PC-9 (cell line): ENCODE data around the gene CCDC92.

Source experiments
- CTCF ChIP-seq: fragments of 200-600 bp; sonication (generic); conservative IDR thresholded peaks from 2 replicates; pipeline ENCODE4 v1.6.1; 2017; ENCODE audit warnings: mixed run types, antibody characterized with exemption, mild to moderate bottlenecking, moderate library complexity
- EZH2 ChIP-seq: fragments of 200-600 bp; sonication (generic); IDR thresholded peaks from 2 replicates; pipeline ENCODE4 v1.8.0; 2017; ENCODE audit warnings: antibody characterized with exemption, low read depth

DNA sequence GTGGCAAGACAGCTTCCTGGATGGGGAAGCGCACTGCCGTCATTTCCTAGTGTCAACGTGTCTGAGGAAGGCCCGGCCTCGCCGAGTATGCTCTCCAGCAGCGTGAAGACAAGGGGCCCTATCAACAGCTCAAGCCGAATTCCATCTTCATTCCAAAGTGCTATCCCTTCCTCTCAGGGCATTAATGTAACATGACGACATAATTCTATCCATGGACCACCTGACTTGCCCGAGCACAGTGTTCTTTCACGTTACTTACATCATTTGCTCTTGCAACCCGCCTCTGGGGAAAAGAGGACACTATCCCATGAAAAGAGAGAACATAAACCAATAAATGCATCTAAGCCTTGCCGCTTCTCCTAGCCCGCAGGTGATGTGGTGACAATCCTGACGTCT is 22.9 kb downstream of the CCDC92 start:
- TF ChIP-seq CTCF = no peak
- no peak for TF ChIP-seq EZH2
